ENCODE results near the gene CIB4.

The CIB4 gene

GRCh38 chr2:26590980-26591618 lies 50.1 kb downstream of the CIB4 start:
- DNase-seq (ENCODE audit: extremely low read depth, low read depth) = no peak
- TF ChIP-seq CTCF (IDR thresholded peaks at IDR 0.05; ENCODE audit: low read depth, low read length) = no peak

- no peak for TF ChIP-seq CTCF (IDR thresholded peaks at IDR 0.05; ENCODE audit: low read depth, low read length)
- no peak for DNase-seq (ENCODE audit: extremely low read depth, low read depth)
Observed at GRCh38 chr2:26590508-26590907, 50.7 kb downstream of the CIB4 start.

- no peak for TF ChIP-seq CTCF (IDR thresholded peaks at IDR 0.05; ENCODE audit: low read depth, low read length)
- DNase-seq (ENCODE audit: extremely low read depth, low read depth) = no peak
Observed at GRCh38 chr2:26588576-26588975, 52.6 kb downstream of the CIB4 start.

GRCh38 chr2:26587994-26588393 lies 53.2 kb downstream of the CIB4 start:
- no peak for DNase-seq (ENCODE audit: extremely low read depth, low read depth)
- TF ChIP-seq CTCF (IDR thresholded peaks at IDR 0.05; ENCODE audit: low read depth, low read length) = no peak

- no peak for TF ChIP-seq CTCF (IDR thresholded peaks at IDR 0.05; ENCODE audit: low read depth, low read length)
- DNase-seq (ENCODE audit: extremely low read depth, low read depth) = no peak
Observed at GRCh38 chr2:26585966-26586365, 55.2 kb downstream of the CIB4 start.

GRCh38 chr2:26585100-26585499 lies 56.1 kb downstream of the CIB4 start:
- no peak for DNase-seq (ENCODE audit: extremely low read depth, low read depth)
- TF ChIP-seq CTCF (IDR thresholded peaks at IDR 0.05; ENCODE audit: low read depth, low read length) = no peak

- no peak for DNase-seq (ENCODE audit: extremely low read depth, low read depth)
- no peak for TF ChIP-seq CTCF (IDR thresholded peaks at IDR 0.05; ENCODE audit: low read depth, low read length)
Observed at GRCh38 chr2:26584656-26585055, 56.5 kb downstream of the CIB4 start.
